Measurements from ENCODE around the gene RPP14. TPM values are rescaled to one million over a fixed set of nuclear protein-coding genes. Genes with fewer than 3 reads are reported as not detected.

The RPP14 gene
- total and polyA plus RNA-seq, 2 of the 4 experiments (the other 2 are of a cell fraction), result 6.6 to 7.8 TPM

- 100% methylated on average over 3 of the region's 9 CpGs; no CpG with 5 or more reads in 1 of the 2 experiments for WGBS, 2 experiments (ENCODE audit: extremely low coverage in 2 of 2, insufficient read length in 1 of 2)
- BruUV-seq (replicated peaks), result no TSS peak
- H3K27me3 ChIP-seq (ENCODE audit: control insufficient read depth, insufficient read depth, low read length), result no peaks in the 10 kb centered on the region
- TF ChIP-seq POLR2A (IDR thresholded peaks at IDR 0.05; ENCODE audit: low read depth, low read length) (no peak), RAD21 (IDR thresholded peaks at IDR 0.05; ENCODE audit: low read length) (no peak), MXI1 (IDR thresholded peaks at IDR 0.05; ENCODE audit: borderline replicate concordance, low read depth, low read length) (no peak), SMC3 (IDR thresholded peaks at IDR 0.05; ENCODE audit: low read depth, low read length) (no peak), MAFK (IDR thresholded peaks at IDR 0.05; ENCODE audit: low read depth, low read length) (no peak), NFE2L2 (IDR thresholded peaks at IDR 0.05; ENCODE audit: low read depth, low read length) (no peak), CHD1 (IDR thresholded peaks at IDR 0.05; ENCODE audit: low read depth, low read length) (no peak), MAZ (IDR thresholded peaks at IDR 0.05; ENCODE audit: borderline replicate concordance, low read depth, low read length) (no peak), RCOR1 (IDR thresholded peaks at IDR 0.05; ENCODE audit: insufficient replicate concordance, low read length) (no peak), RFX5 (IDR thresholded peaks at IDR 0.05; ENCODE audit: low read depth, low read length) (no peak), CEBPB (IDR thresholded peaks at IDR 0.05; ENCODE audit: low read depth, low read length) (no peak), FOS (IDR thresholded peaks at IDR 0.05; ENCODE audit: low read depth, low read length) (no peak)
- TF ChIP-seq, protein P1, sequence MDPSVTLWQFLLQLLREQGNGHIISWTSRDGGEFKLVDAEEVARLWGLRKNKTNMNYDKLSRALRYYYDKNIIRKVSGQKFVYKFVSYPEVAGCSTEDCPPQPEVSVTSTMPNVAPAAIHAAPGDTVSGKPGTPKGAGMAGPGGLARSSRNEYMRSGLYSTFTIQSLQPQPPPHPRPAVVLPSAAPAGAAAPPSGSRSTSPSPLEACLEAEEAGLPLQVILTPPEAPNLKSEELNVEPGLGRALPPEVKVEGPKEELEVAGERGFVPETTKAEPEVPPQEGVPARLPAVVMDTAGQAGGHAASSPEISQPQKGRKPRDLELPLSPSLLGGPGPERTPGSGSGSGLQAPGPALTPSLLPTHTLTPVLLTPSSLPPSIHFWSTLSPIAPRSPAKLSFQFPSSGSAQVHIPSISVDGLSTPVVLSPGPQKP (IDR thresholded peaks at IDR 0.05; ENCODE audit: borderline replicate concordance, low read depth, low read length), result no peak
- intact Hi-C loops (cut with micrococcal nuclease), result no loop called here
- DNase-seq, result no peak
- dilution Hi-C loops (cut with HindIII; ENCODE audit: low sequenced_read_pairs, unreplicated experiment), result no loop called here
- no peak overlapping the region for H3K27ac ChIP-seq (ENCODE audit: insufficient read depth, low read length)
- no peak overlapping the region for H2BK20ac ChIP-seq (ENCODE audit: low read depth, low read length)
- H3K14ac ChIP-seq (replicated peaks; ENCODE audit: low read depth, low read length), result no peak overlapping the region
- H3K23ac ChIP-seq (ENCODE audit: low read depth, low read length), result no peak overlapping the region
- no peak overlapping the region for H3K56ac ChIP-seq (ENCODE audit: extremely low read depth, insufficient read depth, low read length)
- H3K36me3 ChIP-seq (ENCODE audit: control insufficient read depth, insufficient read depth, low read length), result peaks cover 9% of the 10 kb centered on the region; the same call in 1 of the 2 replicates
- H4K20me1 ChIP-seq (ENCODE audit: insufficient read depth, low read length), result no peaks in the 10 kb centered on the region
- no peak overlapping the region for H4K8ac ChIP-seq (ENCODE audit: low read depth in 2 of 2, low read length in 2 of 2)
- H2BK5ac ChIP-seq (ENCODE audit: low read depth, low read length, poor library complexity, severe bottlenecking), result no peak overlapping the region
- H3K4ac ChIP-seq (ENCODE audit: low read depth, low read length), result no peak overlapping the region
- H2BK15ac ChIP-seq (ENCODE audit: low read depth, low read length), result no peak overlapping the region
- ATAC-seq (ENCODE audit: low read depth), result no peak
- H3K4me2 ChIP-seq (ENCODE audit: low read depth, low read length), result no peak overlapping the region
- H3K4me1 ChIP-seq (ENCODE audit: control insufficient read depth, insufficient read depth, low read length), result no peaks in the 10 kb centered on the region
- no peaks in the 10 kb centered on the region for H3K9me1 ChIP-seq (ENCODE audit: insufficient read depth, low read length)
- H3K79me1 ChIP-seq (ENCODE audit: low read depth in 1 of 2, low read length in 2 of 2), result no peaks in the 10 kb centered on the region
- H3K9me3 ChIP-seq (ENCODE audit: control insufficient read depth, insufficient read depth, low read length), result peaks cover 4% of the 10 kb centered on the region
- no peak overlapping the region for H4K5ac ChIP-seq (ENCODE audit: low read depth, low read length)
- no peak overlapping the region for H4K91ac ChIP-seq (ENCODE audit: insufficient read depth, low read depth, low read length)
- in situ Hi-C loops (cut with MboI; ENCODE audit: low sequenced_read_pairs), result no loop called here
- no peak overlapping the region for H2AFZ ChIP-seq (replicated peaks; ENCODE audit: low read length, poor library complexity)
- ChIA-PET CTCF (interaction anchor here (1.2 kb wide), 1 partner anchor 15 kb away, joined by 4 read pairs; the partner anchor contains the start of genes HTD2 and RPP14), POLR2A (ENCODE audit: unreplicated experiment) (no interaction called here)
- H2BK120ac ChIP-seq (ENCODE audit: low read depth, low read length), result no peak overlapping the region
- H2AK9ac ChIP-seq (replicated peaks; ENCODE audit: low read depth, low read length, poor library complexity), result no peak overlapping the region
- no peak overlapping the region for H3K18ac ChIP-seq (ENCODE audit: low read depth, low read length)
- H3K9ac ChIP-seq (ENCODE audit: low read depth, low read length), result no peak overlapping the region
- no peak overlapping the region for H3K4me3 ChIP-seq (ENCODE audit: insufficient read depth, low read depth, low read length)
- H2AK5ac ChIP-seq (ENCODE audit: low read depth, low read length), result no peak overlapping the region
These were observed 14.2 kb upstream of the RPP14 start for GRCh38 chr3:58291671-58292338.
